HG03025 (cell line): Measurements from ENCODE around the gene SEMA3C.

Source experiments
- ATAC-seq: cut with Tn5 transposase; IDR thresholded peaks from one replicate; pipeline ENCODE4 v1.9.1; 2021; ENCODE audit warnings: mild to moderate bottlenecking, moderate library complexity; ENCODE audit not compliant: unreplicated experiment, low FRiP score

Gene SEMA3C

GRCh38 chr7:80890426-80891258, 28.2 kb downstream of the SEMA3C start:
- ATAC-seq, result no peak

- ATAC-seq, result no peak
Observed at GRCh38 chr7:80889525-80889924, 29.3 kb downstream of the SEMA3C start.

DNA sequence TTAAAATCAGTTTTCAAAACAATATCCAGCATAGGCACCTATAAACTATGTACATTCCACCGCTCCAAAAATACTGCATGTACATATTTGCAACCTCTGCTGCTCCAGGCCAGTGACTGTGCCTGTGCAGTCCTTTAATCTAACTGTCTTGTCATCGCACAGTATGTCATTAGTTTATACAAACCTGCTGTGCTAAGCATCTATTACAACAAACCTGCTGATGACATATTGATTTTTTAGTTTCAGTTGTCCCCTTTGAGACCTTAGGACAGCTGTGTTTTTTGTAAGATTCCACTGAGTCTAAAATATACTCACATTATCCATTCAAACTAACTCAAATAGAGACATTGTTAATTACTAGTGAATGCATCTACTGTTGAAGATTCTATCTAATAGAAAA, 33.1 kb downstream of the SEMA3C start:
- ATAC-seq, result no peak

DNA sequence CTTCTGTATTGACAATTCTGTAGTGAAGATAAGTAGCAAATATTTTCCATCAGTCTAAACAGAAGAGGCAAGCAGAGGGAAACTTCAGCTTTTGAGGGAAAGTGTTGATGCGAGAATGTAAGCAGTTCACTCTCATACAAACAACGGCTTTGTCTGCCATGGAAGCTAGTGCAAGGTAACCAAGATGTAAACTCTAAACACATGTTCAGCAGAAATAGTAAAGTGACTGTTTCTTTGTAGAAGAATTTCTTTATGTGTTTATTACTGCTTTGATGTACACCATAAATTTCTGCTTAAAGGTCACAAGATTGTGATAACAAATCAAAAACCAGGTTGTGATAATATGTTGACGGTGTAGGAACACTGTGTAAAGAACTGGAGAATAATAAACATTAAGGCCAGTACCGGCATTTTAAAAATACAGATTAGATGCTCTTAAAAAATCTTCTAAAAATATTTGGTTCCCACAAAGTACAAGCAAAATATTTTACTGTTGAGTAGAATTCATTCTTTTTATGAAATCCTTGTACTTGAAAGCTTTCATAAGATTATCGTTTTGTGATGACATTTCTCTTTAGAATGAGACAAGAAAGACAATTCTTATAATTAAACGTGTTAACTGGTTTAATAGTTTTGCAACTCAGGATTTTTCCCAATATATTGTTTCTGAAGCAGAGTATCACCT, 34.2 kb downstream of the SEMA3C start:
- ATAC-seq, result no peak

GRCh38 chr7:80883154-80884025, 35.5 kb downstream of the SEMA3C start:
- no peak for ATAC-seq

DNA sequence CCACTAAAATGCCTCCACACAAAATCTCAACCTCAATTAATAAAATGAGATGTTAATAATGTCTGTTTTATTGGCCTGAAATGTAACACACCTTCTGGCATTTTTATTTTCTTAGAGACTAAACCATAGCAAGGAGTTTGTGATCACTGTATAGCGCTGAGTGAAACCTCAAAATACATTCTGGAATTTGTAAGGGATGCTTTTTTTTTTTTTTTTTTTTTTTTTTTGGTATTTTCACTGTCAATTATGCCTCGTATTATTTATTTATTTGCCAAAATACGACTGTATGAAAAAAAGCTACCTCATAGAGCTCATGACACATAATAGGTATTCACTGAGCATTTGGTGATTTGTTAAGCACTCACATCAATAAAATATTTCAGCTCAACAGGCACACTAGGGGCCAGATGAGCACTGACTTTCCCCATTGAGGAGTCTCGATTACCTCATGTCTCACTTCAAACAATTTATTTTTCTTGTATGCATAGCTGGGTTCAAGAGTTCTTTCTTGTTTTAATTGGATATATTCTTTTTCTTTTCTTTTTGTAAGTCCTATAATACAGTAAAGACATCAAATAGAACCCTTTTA, 36.5 kb downstream of the SEMA3C start:
- no peak for ATAC-seq

DNA sequence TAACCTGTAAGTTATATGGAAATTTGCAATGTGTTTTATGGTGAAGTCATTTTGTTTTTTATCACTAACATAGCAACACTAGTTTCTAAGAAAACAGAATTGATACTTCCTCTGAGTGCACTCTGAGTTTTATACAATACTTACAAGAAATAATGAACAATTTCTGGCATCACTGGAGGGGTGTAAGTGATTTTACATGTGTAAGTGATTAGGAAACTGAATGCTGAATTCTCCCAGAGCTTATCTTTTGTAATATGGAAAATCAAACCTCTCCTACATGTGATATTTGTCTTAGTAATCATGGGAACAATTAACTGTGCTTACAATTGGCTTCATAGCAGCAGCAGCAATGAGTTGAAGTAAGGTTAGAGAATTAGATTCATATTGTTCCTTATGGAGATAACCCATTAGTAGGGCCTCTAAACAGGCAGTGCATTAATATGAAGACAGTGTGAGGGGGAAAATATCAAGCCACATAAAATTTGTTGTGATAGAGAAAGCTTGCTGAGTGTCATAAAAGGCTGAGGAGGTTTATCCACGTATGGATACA, 37.4 kb downstream of the SEMA3C start:
- ATAC-seq, result no peak

DNA sequence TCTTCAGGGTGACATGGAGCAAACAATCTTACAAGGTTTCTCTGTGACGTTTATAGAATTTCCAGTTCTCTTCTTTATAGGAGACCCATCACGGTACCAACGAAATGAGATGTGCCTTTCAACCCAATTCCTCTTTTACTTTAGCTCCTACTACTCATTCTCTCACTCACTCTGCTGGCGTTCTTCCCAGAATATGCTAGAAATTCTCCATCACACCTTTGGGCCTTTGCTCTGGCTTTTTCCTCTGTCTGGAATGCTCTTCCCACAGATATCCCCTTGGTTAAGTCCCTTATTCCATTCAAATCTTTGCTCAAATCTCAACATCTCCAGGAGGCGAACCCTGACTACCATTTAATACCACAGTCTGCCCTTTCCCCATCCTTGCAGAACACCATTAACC, 39.0 kb downstream of the SEMA3C start:
- no peak for ATAC-seq

DNA sequence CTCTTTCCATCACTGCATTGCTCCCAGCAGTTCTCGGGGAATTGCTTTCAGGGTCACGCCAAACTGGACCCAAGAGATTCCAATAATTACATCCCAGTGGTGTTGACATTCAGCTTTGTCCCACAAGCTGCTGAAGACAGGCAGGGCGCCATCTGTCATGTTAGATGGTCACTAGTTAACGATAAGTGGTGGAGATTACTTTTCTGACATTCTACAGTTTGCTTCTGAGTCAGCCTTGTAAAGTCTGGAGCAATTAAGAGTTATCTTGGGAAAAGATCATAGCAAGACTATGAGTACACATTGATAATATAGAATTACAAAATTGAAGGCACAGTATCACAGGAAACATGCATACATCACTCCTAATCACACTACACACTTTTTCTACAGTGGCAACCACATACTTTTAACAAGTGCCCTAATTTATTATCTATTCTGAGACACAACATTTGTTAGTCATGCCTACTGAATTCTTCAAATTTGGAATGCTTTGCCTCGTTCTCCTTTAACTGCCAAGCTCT, 41.9 kb downstream of the SEMA3C start:
- ATAC-seq, result no peak

GRCh38 chr7:80875537-80876120, 43.2 kb downstream of the SEMA3C start:
- ATAC-seq, result no peak

DNA sequence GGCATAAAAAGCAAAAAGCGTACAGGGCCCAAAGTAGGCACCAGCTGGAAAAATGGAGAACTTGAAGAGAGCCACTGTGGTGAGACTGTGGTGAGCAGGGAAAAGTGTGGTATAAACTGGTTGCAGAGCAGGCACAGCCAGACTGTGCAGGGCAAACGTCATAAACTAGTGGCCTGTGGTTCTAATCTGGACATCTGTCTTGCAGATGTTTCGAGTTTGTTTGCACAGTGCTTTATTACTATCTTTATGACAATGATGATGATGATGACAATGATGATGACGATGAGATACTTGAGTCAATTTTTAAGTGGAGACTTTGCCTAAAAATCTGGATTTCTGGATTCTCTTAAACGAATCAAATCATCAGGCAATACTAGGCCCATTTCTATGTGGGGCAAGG, 45.7 kb downstream of the SEMA3C start:
- no peak for ATAC-seq

DNA sequence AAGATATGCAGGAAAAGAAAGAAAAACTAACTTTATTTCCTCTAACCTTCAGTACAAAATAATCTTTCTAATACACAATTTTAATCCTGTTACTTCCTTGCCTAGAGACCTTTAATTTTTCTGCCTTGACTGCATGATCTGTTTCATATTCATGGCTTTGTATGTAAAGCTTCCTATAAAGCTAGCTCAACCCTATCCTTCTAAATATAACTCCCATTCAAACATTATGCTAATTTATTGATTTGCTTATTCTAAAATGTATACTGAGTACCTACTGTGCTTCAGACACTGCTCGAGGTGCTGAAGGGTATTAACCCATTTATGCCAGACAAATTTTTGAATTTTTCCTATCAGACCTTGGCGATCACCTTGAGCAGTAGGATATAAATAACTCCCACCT, 47.6 kb downstream of the SEMA3C start:
- no peak for ATAC-seq

- ATAC-seq, result no peak
Observed at GRCh38 chr7:80870813-80871212, 48.0 kb downstream of the SEMA3C start.

- no peak for ATAC-seq
Observed at GRCh38 chr7:80869821-80870751, 48.8 kb downstream of the SEMA3C start.

DNA sequence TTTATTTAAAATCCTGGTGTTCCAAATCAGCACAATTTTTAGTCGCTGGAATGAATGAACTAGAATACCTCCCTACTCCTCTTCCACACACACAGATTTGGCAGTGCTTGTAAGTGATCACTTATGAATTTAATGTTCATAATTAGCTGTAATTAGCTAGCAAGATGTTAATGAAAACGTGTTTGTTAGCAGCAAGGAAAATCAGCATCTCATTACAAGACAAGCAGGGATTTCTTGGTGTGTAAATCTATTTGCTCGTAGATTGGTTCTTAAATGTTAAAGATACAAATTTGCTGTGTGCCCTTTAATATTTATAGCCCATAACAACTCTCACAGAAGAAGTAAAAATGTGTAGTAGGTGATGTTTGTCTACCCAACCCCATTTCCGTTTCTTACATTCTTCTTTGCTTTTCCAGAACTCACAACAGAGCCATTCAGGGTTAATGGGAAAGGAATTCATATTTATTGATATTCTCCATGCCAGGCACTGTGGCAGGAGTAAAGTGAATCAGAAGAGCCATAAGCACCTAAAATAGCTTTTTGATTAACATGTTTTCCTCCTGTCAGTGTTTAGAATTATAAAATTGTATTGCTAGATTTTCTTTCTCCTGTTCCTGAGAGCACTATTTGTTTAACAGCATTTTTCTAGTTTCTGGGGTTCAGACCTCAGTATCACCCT, 49.6 kb downstream of the SEMA3C start:
- ATAC-seq, result no peak

DNA sequence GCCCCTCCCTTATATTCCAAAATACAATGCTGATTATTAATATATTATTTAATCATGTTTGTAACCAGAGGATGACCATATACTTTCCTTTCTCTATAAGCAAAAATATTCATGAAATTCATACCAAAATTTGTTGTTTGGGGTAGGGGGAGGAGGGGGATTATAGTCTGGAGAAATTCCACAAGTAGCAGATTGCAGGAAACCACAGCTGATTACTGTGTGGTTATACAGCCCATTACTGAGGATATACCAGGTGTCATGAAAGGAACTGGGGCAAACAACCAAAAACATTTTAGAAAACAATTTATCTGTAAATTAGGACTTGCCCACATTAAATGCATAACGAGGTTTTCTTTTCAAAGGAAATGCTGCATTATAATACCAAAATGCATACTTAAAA, 50.3 kb downstream of the SEMA3C start:
- ATAC-seq, result no peak

GRCh38 chr7:80860554-80860953, 58.3 kb downstream of the SEMA3C start:
- no peak for ATAC-seq

- no peak for ATAC-seq
Observed at GRCh38 chr7:80859272-80859970, 59.4 kb downstream of the SEMA3C start.
